NCI-H748 treated with DMSO at 0.1 percent for 48 hours (cell line): ENCODE results near the gene ZBTB7C.

Experiments used
- DNase-seq: peaks from one replicate; lab custom pipeline; 2025; lab: John Stamatoyannopoulos, UW

ZBTB7C gene

DNA sequence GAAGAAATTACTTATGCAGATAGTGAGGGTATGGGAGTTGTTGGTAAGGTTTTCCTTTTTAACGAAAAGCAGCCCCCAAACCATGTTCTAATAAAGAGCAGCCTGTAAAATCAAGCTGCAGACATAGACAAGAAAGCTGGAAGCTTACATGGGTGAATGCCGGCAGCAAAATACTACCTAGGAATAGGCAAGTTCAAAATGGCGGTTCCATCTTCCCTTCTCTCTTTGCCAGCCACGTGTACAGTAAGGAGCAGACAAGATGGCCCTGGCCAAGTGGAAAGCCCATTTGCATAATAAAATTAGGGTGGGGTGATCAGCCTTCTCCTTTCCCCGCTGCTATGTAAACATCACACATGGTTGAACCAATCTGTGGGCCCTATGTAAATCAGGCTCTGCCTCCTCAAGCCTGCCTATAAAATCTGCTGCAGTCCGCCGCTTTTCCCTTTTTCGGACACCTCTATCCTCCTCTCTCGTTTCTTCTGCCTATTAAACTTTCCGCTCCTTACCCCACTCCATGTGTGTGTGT is 155.0 kb downstream of the ZBTB7C start:
- no peak for DNase-seq

GRCh38 chr18:48252525-48252924 is 156.7 kb downstream of the ZBTB7C start:
- DNase-seq: no peak

GRCh38 chr18:48250918-48251317 is 158.3 kb downstream of the ZBTB7C start:
- no peak for DNase-seq

GRCh38 chr18:48250362-48250907 is 158.7 kb downstream of the ZBTB7C start:
- no peak for DNase-seq

DNA sequence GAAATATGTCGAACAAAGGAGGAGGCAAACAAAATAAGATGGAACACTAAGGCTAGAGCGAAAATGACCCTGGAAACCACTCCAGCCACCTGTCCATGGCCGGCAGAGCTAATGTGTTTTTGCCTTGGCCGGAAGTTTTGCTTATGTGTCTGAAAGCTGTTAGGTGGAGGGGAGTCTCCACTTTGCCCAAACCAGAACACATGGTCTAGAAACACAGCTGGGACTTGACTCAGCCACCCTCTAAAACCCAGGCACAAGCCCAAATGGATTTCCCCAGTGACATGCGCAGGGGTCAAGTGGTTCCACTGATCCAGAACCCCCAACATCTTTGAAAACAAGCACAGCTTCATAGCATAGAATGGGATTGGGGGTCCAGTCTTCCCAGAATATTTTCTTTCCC is 159.3 kb downstream of the ZBTB7C start:
- DNase-seq: no peak

- DNase-seq: no peak
Measured at GRCh38 chr18:48244530-48244929, 164.7 kb downstream of the ZBTB7C start.

DNA sequence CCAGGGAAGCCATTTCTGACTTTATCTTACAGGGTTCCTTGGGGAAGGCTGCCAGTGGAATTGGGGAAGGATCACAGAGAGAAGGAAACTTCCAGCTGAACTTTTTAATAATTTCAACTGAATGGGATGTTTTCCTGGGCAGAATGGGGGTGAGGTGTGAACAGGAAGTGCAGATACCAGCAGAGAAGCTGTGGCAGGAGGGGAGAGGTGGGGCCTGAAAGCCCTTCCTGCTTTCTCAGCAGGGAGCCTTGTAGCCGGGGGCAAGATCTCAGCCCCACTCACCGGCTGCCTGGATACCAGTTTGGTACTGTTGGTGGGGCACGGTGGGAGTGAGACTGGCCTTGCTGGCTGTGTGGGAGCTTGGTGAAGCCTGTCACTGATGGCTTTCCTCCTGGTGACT is 170.5 kb downstream of the ZBTB7C start:
- DNase-seq: no peak

- DNase-seq: no peak
Measured at GRCh38 chr18:48238206-48238605, 171.0 kb downstream of the ZBTB7C start.

- no peak for DNase-seq
Measured at GRCh38 chr18:48236822-48237221, 172.4 kb downstream of the ZBTB7C start.

GRCh38 chr18:48230467-48231113 is 178.6 kb downstream of the ZBTB7C start:
- peak; percentile 25 for DNase-seq

GRCh38 chr18:48229552-48229981 is 179.6 kb downstream of the ZBTB7C start:
- DNase-seq: no peak

- no peak for DNase-seq
Measured at GRCh38 chr18:48228841-48229240, 180.3 kb downstream of the ZBTB7C start.

DNA sequence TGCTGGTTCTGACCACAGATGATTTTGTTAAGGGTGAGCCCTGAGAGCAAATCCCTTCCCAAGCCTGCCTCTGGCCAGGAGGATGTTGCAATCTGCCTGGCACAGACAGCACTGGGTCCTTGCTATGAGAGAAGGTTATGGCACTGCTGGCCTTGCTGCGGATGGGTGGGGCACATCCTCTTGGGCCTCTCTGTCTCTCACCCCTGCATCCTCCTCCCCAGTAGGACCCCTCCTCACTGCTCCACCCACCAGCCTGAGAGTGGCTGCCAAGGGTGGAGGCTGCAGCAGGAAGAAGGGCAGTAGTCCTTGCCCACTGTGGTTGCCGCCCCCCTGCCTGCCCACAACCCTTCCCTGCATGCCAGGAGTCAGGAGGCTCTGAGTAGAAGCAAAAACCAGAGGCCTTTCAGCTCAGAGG is 180.9 kb downstream of the ZBTB7C start:
- DNase-seq: no peak

- DNase-seq: peak; percentile 54
Measured at GRCh38 chr18:48227206-48227605, 182.0 kb downstream of the ZBTB7C start.

DNA sequence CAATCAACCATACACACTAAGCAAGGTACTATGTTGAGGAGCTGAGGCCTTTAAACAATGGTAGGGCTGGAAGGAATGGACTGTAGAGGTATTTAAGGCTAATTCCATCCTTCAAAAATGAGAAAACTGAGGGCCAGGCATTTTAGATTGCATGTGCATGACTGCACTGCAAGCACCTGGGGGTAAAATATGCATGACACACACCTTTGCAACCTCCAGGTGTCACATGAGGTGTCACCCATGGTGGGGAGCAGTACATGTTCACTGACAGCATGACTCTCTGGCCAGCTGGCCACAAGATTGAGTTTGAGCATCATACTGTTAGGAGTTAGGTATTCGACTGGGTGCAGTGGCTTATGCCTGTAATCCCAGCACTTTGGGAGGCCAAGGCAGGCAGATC is 182.8 kb downstream of the ZBTB7C start:
- DNase-seq: no peak

- peak; percentile 88 for DNase-seq
Measured at GRCh38 chr18:48222118-48222517, 187.1 kb downstream of the ZBTB7C start.

- no peak for DNase-seq
Measured at GRCh38 chr18:48219810-48220499, 189.2 kb downstream of the ZBTB7C start.

DNA sequence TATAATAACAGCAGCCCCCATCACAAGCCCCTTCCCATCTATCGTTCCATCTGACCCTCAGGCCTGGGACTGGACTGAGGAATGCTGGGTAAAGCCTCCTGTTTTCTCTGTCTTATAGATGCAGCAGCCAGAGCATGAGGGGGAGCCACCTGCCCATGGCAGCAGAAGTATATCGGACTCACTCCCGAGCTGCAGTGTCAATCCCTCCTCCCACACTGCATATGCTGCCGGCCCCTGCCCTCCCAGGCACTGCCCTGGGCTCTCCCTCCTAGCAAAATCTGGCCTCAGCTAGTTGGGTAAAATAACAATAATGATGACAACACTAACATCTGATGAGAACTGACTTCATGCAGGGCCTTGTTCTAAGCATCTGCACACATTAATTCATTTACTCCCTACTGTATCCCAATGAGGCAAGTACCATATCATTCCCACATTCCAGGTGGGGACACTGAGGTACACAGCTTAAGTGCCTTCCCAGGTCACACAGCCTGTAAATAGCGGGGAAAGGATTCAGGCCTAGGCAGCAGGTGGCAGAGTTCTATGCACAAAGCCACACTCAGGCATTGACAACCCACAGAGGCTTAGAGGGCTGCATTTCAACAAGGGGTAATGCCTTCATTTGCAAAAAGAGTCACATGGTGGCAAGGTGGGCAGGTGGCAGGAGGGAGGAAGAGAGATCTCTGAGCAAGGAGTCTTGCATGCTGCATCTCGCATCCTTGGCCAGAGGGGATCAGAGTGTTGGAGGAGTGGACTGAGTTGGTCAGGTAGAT is 190.0 kb downstream of the ZBTB7C start:
- DNase-seq: no peak

DNA sequence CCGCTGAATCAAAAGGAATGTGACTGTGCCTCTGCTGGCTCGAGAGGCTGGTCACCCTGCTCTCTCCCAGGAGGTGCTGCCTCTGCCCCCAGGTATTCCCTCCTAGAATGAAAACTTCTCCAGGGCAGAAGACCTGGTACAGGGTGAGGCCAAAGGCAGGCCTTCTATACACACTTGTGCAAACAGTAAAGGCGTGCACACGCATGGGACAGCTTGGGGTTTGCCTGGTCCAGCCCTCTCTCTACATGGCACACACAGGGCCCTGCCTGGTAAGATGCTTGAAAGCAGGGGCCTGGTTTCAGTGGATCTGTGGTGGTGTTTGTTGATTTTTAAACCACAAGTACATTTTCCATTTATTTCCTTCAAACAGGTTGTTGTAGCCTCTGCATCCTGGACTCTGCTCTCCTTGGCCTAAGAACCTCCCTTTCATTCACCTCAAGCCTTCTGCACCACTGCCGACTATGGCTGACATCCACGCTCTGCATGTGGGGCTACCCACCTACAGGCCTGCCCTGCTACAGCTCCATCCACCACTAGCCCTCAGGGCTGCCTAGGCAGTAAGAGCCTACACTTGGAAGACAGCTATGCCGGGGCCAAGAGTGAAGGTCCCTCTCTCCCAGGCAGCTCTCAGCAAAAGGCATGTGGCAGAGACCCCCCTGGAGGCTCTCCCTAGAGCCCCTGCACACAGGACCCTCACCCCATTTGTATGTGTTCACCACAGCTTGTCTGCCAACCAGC is 190.7 kb downstream of the ZBTB7C start:
- DNase-seq: no peak

- no peak for DNase-seq
Measured at GRCh38 chr18:48217258-48218250, 191.6 kb downstream of the ZBTB7C start.
